Spleen (tissue), 11 donors: Measurements from ENCODE around the gene VAC14. TPM values are rescaled to one million over a fixed set of nuclear protein-coding genes. Genes with fewer than 3 reads are reported as not detected.

ENCODE experiments used
- DNase-seq: peaks from one replicate; pipeline ENCODE4 v3.0.0-alpha.2; 2020
- H3K27ac ChIP-seq, 8 donors: fragments of 200-600 bp; sonication (generic) in 7 of 8; 1 replicate in 4 of 8; 2 replicates in 4 of 8; pipeline versions ENCODE4 v1.5.0 to v1.8.0; 2016 to 2021; ENCODE audit warnings: inconsistent platforms in 4 of 8, mild to moderate bottlenecking in 4 of 8, moderate library complexity in 1 of 8
- H3K27me3 ChIP-seq, 7 donors: fragments of 200-600 bp; sonication (generic) in 6 of 7; replicated peaks in 1 of 7; 1 replicate in 4 of 7; 2 replicates in 3 of 7; pipeline versions ENCODE4 v1.5.0 to v1.8.0; 2016 to 2021; ENCODE audit warnings: inconsistent platforms in 3 of 7, mild to moderate bottlenecking in 1 of 7
- H3K36me3 ChIP-seq, 6 donors: fragments of 200-600 bp; sonication (generic) in 5 of 6; 1 replicate in 4 of 6; 2 replicates in 2 of 6; pipeline versions ENCODE4 v1.5.0 to v1.8.0; 2016 to 2021; ENCODE audit warnings: inconsistent platforms in 2 of 6
- H3K4me1 ChIP-seq, 6 donors: fragments of 200-600 bp; sonication (generic) in 5 of 6; 1 replicate in 3 of 6; 2 replicates in 3 of 6; pipeline versions ENCODE4 v1.5.0 to v1.8.0; 2016 to 2021; ENCODE audit warnings: inconsistent platforms in 3 of 6
- H3K4me3 ChIP-seq, 8 donors: fragments of 200-600 bp; sonication (generic) in 7 of 8; 1 replicate in 4 of 8; 2 replicates in 4 of 8; pipeline versions ENCODE4 v1.5.0 to v1.8.0; 2016 to 2021; ENCODE audit warnings: inconsistent platforms in 4 of 8, mild to moderate bottlenecking in 4 of 8, moderate library complexity in 2 of 8
- H3K9me3 ChIP-seq, 8 donors: fragments of 200-600 bp; sonication (generic) in 7 of 8; 1 replicate in 4 of 8; 2 replicates in 4 of 8; pipeline versions ENCODE4 v1.5.0 to v1.8.0; 2016 to 2021; ENCODE audit warnings: inconsistent platforms in 4 of 8
- CTCF ChIP-seq, 11 experiments: fragments of 200-600 bp in 7 of 11; fragments of 450-650 bp in 4 of 11; sonication (generic) in 4 of 11; IDR thresholded peaks in 8 of 11; conservative IDR thresholded peaks in 3 of 11; 1 replicate in 7 of 11; 2 replicates in 4 of 11; pipeline versions ENCODE4 v1.4.0 to v1.8.0; 2016 to 2021; ENCODE audit warnings: antibody characterized with exemption in 11 of 11, inconsistent platforms in 4 of 11, mild to moderate bottlenecking in 1 of 11
- POLR2A ChIP-seq, 3 donors: fragments of 450-650 bp; IDR thresholded peaks; one replicate each; pipeline ENCODE4 v1.5.1; 2017; ENCODE audit warnings: antibody characterized with exemption in 3 of 3, mild to moderate bottlenecking in 1 of 3
- POLR2AphosphoS5 ChIP-seq, 3 donors: sonication (generic); formaldehyde crosslinking; IDR thresholded peaks; one replicate each; pipeline ENCODE4 v1.5.1; 2017; ENCODE audit warnings: antibody characterized with exemption in 3 of 3
- whole genome bisulfite sequencing, 5 donors: extraction: QIAGEN DNeasy Blood & Tissue Kit in 3 of 5; methylation state at CpG; one replicate each; pipeline versions ENCODE4 v1.1.5 to v1.1.7; 2013 to 2018; 5-methylcytosine and 5-hydroxymethylcytosine counted together
- intact Hi-C: fragments of 100-400 bp; cut with DNase I; formaldehyde crosslinking; loops from one replicate; pipeline ENCODE4 v1.15.0; 2023; ENCODE audit warnings: low total_unique reads
- polyA plus RNA-seq, 3 donors: library from polyadenylated mRNA; stranded (reverse); fragments of 200-250 nt; gene quantifications; one replicate each; pipeline ENCODE4 v1.2.1, GENCODE V29; 2013
- total RNA-seq, 7 donors: library from RNA; depleted of rRNA in 3 of 7; stranded (reverse); fragments of >200 nt in 3 of 7; fragmentation: NEBNext Ultra II Directional in 4 of 7; extraction: Animal tissue kit (Norgen Biotek cat#: 25700) in 4 of 7; gene quantifications; one replicate each; pipeline versions ENCODE4 v1.1.0 to v1.2.1, GENCODE V29; 2016 to 2021
- donor health status: healthy with polysubstance abuse.
- donor health status: DM: no; HTN: no; CAD: no; lungs with moderate emphysema.
- donor health status: DM: no; HTN: no; CAD: no.
- donor health status: Bipolar disorder and iron deficiency.
- donor health status: healthy.
- donor health status: DM: no; HTN: no; CAD: no.
- donor health status: DM: yes; HTN: yes; CAD: no.

Gene VAC14
- total and polyA plus RNA-seq, 10 donors: 29.1 to 70.0 (median 48.1) TPM

GRCh38 chr16:70703835-70704381 is 97.0 kb downstream of the VAC14 start:
- no peak for DNase-seq
- intact Hi-C loops: no loop called here

GRCh38 chr16:70703041-70703834 is 97.7 kb downstream of the VAC14 start:
- H3K4me1 ChIP-seq: peaks cover 23 to 99% (median 71%) of the 10 kb centered on the region in 6 donors
- H3K4me3 ChIP-seq: no peak overlapping the region
- intact Hi-C loops: no loop called here
- WGBS, 5 donors: 59 to 80% (median 73%) methylated on average over 9 to 16 of the region's 16 CpGs
- H3K9me3 ChIP-seq: no peaks in the 10 kb centered on the region
- H3K27ac ChIP-seq: peak overlapping the region; percentile 19 to 87 (median 70)
- TF ChIP-seq POLR2A (IDR thresholded peaks at IDR 0.05) (no peak), CTCF (IDR thresholded peaks at IDR 0.05 in 8 of 11, conservative IDR thresholded peaks at IDR 0.05 in 3 of 11) (peak in 7 of 11 experiments; percentile 10 to 51 (median 40)), POLR2AphosphoS5 (IDR thresholded peaks at IDR 0.05) (peak in 2 of 3 donors; percentile 55 to 57)
- H3K36me3 ChIP-seq: peaks cover 0 to 75% (median 5%) of the 10 kb centered on the region in 6 donors
- no peaks in the 10 kb centered on the region for H3K27me3 ChIP-seq
- DNase-seq: no peak

More at GRCh38 chr16:70703835-70704381, 97.0 kb downstream of the VAC14 start:
- no peaks in the 10 kb centered on the region for H3K9me3 ChIP-seq
- 79 to 93% (median 90%) methylated on average over 5 to 6 of the region's 6 CpGs for WGBS, 5 donors
- no peak overlapping the region for H3K4me3 ChIP-seq
- H3K36me3 ChIP-seq: peaks cover 0 to 75% (median 5%) of the 10 kb centered on the region in 6 donors
- H3K27me3 ChIP-seq: no peaks in the 10 kb centered on the region
- H3K27ac ChIP-seq: peak overlapping the region in 7 of 8 donors; percentile 45 to 87 (median 73)
- H3K4me1 ChIP-seq: peaks cover 22 to 99% (median 75%) of the 10 kb centered on the region in 6 donors
- TF ChIP-seq CTCF (IDR thresholded peaks at IDR 0.05 in 8 of 11, conservative IDR thresholded peaks at IDR 0.05 in 3 of 11) (no peak), POLR2AphosphoS5 (IDR thresholded peaks at IDR 0.05) (no peak), POLR2A (IDR thresholded peaks at IDR 0.05) (no peak)

GRCh38 chr16:70702624-70703023 is 98.3 kb downstream of the VAC14 start:
- no peak overlapping the region for H3K4me3 ChIP-seq
- H3K9me3 ChIP-seq: no peaks in the 10 kb centered on the region
- TF ChIP-seq CTCF (IDR thresholded peaks at IDR 0.05 in 8 of 11, conservative IDR thresholded peaks at IDR 0.05 in 3 of 11) (no peak), POLR2AphosphoS5 (IDR thresholded peaks at IDR 0.05) (no peak), POLR2A (IDR thresholded peaks at IDR 0.05) (no peak)
- intact Hi-C loops: no loop called here
- peaks cover 24 to 99% (median 71%) of the 10 kb centered on the region in 6 donors for H3K4me1 ChIP-seq
- WGBS, 5 donors: 56 to 71% (median 65%) methylated on average over 5 to 8 of the region's 8 CpGs
- peaks cover 0 to 75% (median 8%) of the 10 kb centered on the region in 6 donors for H3K36me3 ChIP-seq
- no peaks in the 10 kb centered on the region for H3K27me3 ChIP-seq
- no peak for DNase-seq
- H3K27ac ChIP-seq: peak overlapping the region in 7 of 8 donors; percentile 45 to 87 (median 73)

GRCh38 chr16:70701998-70702397 is 99.0 kb downstream of the VAC14 start:
- Histone ChIP-seq H3K9me3 (no peaks in the 10 kb centered on the region), H3K27ac (peak overlapping the region in 4 of 8 donors; percentile 26 to 86 (median 76)), H3K4me1 (peaks cover 30 to 99% (median 71%) of the 10 kb centered on the region in 6 donors), H3K4me3 (no peak overlapping the region), H3K36me3 (peaks cover 0 to 74% (median 8%) of the 10 kb centered on the region in 6 donors), H3K27me3 (no peaks in the 10 kb centered on the region)
- TF ChIP-seq POLR2A (IDR thresholded peaks at IDR 0.05) (no peak), POLR2AphosphoS5 (IDR thresholded peaks at IDR 0.05) (no peak), CTCF (IDR thresholded peaks at IDR 0.05 in 8 of 11, conservative IDR thresholded peaks at IDR 0.05 in 3 of 11) (no peak)
- intact Hi-C loops: no loop called here
- WGBS, 5 donors: 90 to 95% (median 90%) methylated on average over 8 of the region's 8 CpGs
- no peak for DNase-seq
